BJ (cell line): ENCODE results near the gene CKAP2L. TPM values are rescaled to one million over a fixed set of nuclear protein-coding genes. Genes with fewer than 3 reads are reported as not detected.

Experiments used
- CTCF ChIA-PET: fragments of 350-600 bp; formaldehyde crosslinking; extraction: SDS; loops from one replicate; lab custom pipeline; 2021; ENCODE audit warnings: antibody characterized with exemption, inconsistent platforms; lab: Yijun Ruan, JAX
- POLR2A ChIA-PET: fragments of 300-600 bp; sonication (Branson Sonifier 250); formaldehyde crosslinking; extraction: SDS; loops from one replicate; lab custom pipeline; 2021; ENCODE audit warnings: antibody characterized with exemption; lab: Charles Lee
- DNase-seq: peaks from one replicate; pipeline ENCODE4 v3.0.0-alpha.2; 2011; ENCODE audit warnings: low read depth
- H3K27me3 ChIP-seq: 2 replicates; pipeline ENCODE4 v1.6.0; 2011; ENCODE audit warnings: low read length; ENCODE audit not compliant: control insufficient read depth, insufficient read depth
- H3K36me3 ChIP-seq: 2 replicates; pipeline ENCODE4 v1.5.1; 2011; ENCODE audit warnings: low read length; ENCODE audit not compliant: control insufficient read depth, insufficient read depth
- H3K4me3 ChIP-seq: 2 replicates; pipeline ENCODE4 v1.5.1; 2011; ENCODE audit warnings: low read depth, mild to moderate bottlenecking, control low read depth, low read length
- CTCF ChIP-seq: IDR thresholded peaks from 2 replicates; pipeline ENCODE4 v1.5.1; 2011; ENCODE audit warnings: low read depth, mild to moderate bottlenecking, control low read depth, inconsistent platforms, low read length, moderate library complexity; ENCODE audit not compliant: insufficient read depth
- polyA plus RNA-seq: library from polyadenylated mRNA; depleted of rRNA; stranded (reverse); fragments of >200 nt; gene quantifications from 2 replicates; pipeline ENCODE4 v1.2.3, GENCODE V29; 2011

The CKAP2L gene
- polyA plus RNA-seq, 1 experiment, result 3.3 TPM

GRCh38 chr2:112706170-112706664 lies 58.2 kb downstream of the CKAP2L start:
- DNase-seq, result no peak
- TF ChIP-seq CTCF, result no peak
- ChIA-PET CTCF (interaction anchor here (2.3 to 2.6 kb wide), 2 partner anchors 20 to 21 kb away, joined by 8 to 19 read pairs; no protein-coding TSS in a partner anchor), POLR2A (interaction anchor here (0.7 kb wide), 1 partner anchor 59 kb away, joined by 3 read pairs; no protein-coding TSS in a partner anchor)
- Histone ChIP-seq H3K36me3 (no peaks in the 10 kb centered on the region), H3K4me3 (no peak overlapping the region), H3K27me3 (no peaks in the 10 kb centered on the region)

GRCh38 chr2:112705575-112705974 lies 58.8 kb downstream of the CKAP2L start:
- H3K36me3 ChIP-seq, result no peaks in the 10 kb centered on the region
- no peaks in the 10 kb centered on the region for H3K27me3 ChIP-seq
- TF ChIP-seq CTCF, result no peak
- CTCF ChIA-PET, result interaction anchor here (2.6 kb wide), 1 partner anchor 21 kb away, joined by 19 read pairs; no protein-coding TSS in a partner anchor
- no peak overlapping the region for H3K4me3 ChIP-seq
- POLR2A ChIA-PET, result no interaction called here
- DNase-seq, result no peak

GRCh38 chr2:112703684-112704083 lies 60.7 kb downstream of the CKAP2L start:
- TF ChIP-seq CTCF, result no peak
- DNase-seq, result no peak
- ChIA-PET CTCF (interaction anchor here (1.3 kb wide), 1 partner anchor 13 kb away, joined by 3 read pairs; no protein-coding TSS in a partner anchor), POLR2A (no interaction called here)
- Histone ChIP-seq H3K4me3 (no peak overlapping the region), H3K36me3 (no peaks in the 10 kb centered on the region), H3K27me3 (no peaks in the 10 kb centered on the region)

GRCh38 chr2:112701052-112701451 lies 63.4 kb downstream of the CKAP2L start:
- ChIA-PET CTCF (interaction anchor here (0.8 to 1.1 kb wide), 2 partner anchors 15 to 71 kb away, joined by 3 read pairs; no protein-coding TSS in a partner anchor), POLR2A (no interaction called here)
- DNase-seq, result no peak
- TF ChIP-seq CTCF, result no peak
- no peaks in the 10 kb centered on the region for H3K27me3 ChIP-seq
- no peak overlapping the region for H3K4me3 ChIP-seq
- no peaks in the 10 kb centered on the region for H3K36me3 ChIP-seq

GRCh38 chr2:112699984-112700667 lies 64.3 kb downstream of the CKAP2L start:
- POLR2A ChIA-PET, result no interaction called here
- no peak for DNase-seq

More at GRCh38 chr2:112699984-112700667, 64.3 kb downstream of the CKAP2L start:
- TF ChIP-seq CTCF, result no peak
- H3K27me3 ChIP-seq, result no peaks in the 10 kb centered on the region
- H3K4me3 ChIP-seq, result no peak overlapping the region
- CTCF ChIA-PET, result interaction anchor here (0.7 to 1.3 kb wide), 3 partner anchors 15 to 70 kb away, joined by 3 to 7 read pairs (median 7); no protein-coding TSS in a partner anchor
- H3K36me3 ChIP-seq, result no peaks in the 10 kb centered on the region
